BE2C (cell line): Measurements from ENCODE around the gene IGFBP6. TPM values are rescaled to one million over a fixed set of nuclear protein-coding genes. Genes with fewer than 3 reads are reported as not detected.

Source experiments
- DNase-seq: peaks from one replicate; pipeline ENCODE4 v3.0.0-alpha.2; 2020
- H3K27me3 ChIP-seq: fragments of 250-450 bp; sonication (Bioruptor Pico); 2 replicates; pipeline ENCODE4 v1.5.1; 2020; ENCODE audit warnings: mild to moderate bottlenecking
- H3K36me3 ChIP-seq: fragments of 250-450 bp; sonication (Bioruptor Pico); 2 replicates; pipeline ENCODE4 v1.5.1; 2020; ENCODE audit warnings: mild to moderate bottlenecking
- H3K4me1 ChIP-seq: fragments of 250-450 bp; sonication (Bioruptor Pico); 2 replicates; pipeline ENCODE4 v1.5.1; 2020
- H3K4me3 ChIP-seq: 2 replicates; pipeline ENCODE4 v1.5.1; 2011; ENCODE audit warnings: low read depth, low read length
- H3K9me3 ChIP-seq: fragments of 250-450 bp; sonication (Bioruptor Pico); 2 replicates; pipeline ENCODE4 v1.5.1; 2020
- polyA plus RNA-seq: library from polyadenylated mRNA; unstranded; fragments of >200 nt; gene quantifications from one replicate; pipeline ENCODE4 v1.2.1, GENCODE V29; 2012; ENCODE audit warnings: low read depth, missing spikeins; ENCODE audit not compliant: insufficient read length, insufficient read depth
- TF ChIP-seq, protein P1 (sequence below): IDR thresholded peaks from 2 replicates; pipeline ENCODE4 v1.5.1; 2012; ENCODE audit warnings: mild to moderate bottlenecking, low read depth, low read length

The IGFBP6 gene, protein sequence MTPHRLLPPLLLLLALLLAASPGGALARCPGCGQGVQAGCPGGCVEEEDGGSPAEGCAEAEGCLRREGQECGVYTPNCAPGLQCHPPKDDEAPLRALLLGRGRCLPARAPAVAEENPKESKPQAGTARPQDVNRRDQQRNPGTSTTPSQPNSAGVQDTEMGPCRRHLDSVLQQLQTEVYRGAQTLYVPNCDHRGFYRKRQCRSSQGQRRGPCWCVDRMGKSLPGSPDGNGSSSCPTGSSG
- not detected for polyA plus RNA-seq

DNA sequence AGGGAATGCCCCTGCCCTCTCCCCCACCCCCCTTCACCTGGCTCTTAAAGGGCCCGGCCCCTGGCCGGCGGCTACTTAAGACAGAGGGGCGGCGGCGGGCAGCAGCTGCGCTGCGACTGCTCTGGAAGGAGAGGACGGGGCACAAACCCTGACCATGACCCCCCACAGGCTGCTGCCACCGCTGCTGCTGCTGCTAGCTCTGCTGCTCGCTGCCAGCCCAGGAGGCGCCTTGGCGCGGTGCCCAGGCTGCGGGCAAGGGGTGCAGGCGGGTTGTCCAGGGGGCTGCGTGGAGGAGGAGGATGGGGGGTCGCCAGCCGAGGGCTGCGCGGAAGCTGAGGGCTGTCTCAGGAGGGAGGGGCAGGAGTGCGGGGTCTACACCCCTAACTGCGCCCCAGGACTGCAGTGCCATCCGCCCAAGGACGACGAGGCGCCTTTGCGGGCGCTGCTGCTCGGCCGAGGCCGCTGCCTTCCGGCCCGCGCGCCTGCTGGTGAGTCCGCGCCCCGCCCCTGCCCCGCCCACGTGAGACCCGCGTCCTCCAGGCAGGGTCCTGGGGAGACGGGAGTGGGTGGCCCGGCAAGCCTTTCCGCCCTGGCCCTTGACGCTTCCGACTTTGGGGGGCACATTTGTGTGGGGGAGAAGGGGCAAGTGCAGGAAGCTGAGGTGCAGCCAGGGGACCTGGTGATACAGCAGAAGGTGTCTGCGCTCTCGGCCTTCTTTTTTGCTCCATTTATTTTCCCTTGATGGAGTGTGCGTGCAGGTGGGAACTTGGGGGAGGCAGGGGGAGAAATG lies at the start of gene IGFBP6:
Gene IGFBP6, plus strand, starts transcription at position 104 of the 790 bp plus-strand sequence. Its CDS starts 51 bp downstream, at position 155.
- peak within 1 kb of the TSS; percentile 72 for H3K4me3 ChIP-seq
- H3K36me3 ChIP-seq: no peaks in the 10 kb centered on the region
- TF ChIP-seq, protein P1, sequence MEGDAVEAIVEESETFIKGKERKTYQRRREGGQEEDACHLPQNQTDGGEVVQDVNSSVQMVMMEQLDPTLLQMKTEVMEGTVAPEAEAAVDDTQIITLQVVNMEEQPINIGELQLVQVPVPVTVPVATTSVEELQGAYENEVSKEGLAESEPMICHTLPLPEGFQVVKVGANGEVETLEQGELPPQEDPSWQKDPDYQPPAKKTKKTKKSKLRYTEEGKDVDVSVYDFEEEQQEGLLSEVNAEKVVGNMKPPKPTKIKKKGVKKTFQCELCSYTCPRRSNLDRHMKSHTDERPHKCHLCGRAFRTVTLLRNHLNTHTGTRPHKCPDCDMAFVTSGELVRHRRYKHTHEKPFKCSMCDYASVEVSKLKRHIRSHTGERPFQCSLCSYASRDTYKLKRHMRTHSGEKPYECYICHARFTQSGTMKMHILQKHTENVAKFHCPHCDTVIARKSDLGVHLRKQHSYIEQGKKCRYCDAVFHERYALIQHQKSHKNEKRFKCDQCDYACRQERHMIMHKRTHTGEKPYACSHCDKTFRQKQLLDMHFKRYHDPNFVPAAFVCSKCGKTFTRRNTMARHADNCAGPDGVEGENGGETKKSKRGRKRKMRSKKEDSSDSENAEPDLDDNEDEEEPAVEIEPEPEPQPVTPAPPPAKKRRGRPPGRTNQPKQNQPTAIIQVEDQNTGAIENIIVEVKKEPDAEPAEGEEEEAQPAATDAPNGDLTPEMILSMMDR: no peak
- DNase-seq: peak; percentile 77
- no peaks in the 10 kb centered on the region for H3K9me3 ChIP-seq
- H3K27me3 ChIP-seq: no peaks in the 10 kb centered on the region
- peaks cover 7% of the 10 kb centered on the region for H3K4me1 ChIP-seq

DNA sequence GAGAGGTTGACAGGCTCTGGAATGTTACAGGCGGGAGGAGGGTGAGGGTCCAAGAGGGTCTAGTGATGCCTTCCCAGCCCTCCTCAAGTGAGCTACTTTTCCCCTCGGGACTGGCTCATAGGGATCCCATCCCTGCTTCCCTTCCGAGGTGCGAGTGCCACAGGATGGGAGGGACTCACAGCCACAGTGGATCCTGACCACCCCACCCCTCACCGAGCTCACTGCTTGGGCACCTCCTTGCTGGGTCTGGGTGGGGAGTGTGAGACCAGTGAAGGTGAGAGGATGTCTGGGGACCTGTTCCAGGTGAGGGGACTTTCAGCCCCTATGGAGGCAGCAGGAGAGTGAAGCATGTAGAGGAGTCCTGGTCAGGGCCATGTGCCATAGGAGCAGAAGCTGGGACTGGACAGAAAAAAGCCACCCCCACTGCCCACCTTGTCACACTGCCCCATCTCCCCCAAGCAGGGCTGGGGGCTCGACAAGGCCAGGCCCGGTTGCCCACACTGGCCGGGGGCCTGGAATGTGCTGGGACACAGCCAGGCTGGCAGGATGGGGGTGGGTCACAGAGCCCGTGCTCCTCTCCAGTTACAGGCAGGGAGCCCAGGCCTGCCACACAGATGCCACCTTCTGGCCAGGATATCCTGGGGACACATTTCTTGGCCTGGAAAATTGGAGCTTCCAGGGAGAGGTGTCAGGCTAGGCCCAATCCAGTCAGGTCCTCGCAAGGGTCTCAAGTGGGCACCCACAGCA lies 49.3 kb upstream of the IGFBP6 start:
- no peaks in the 10 kb centered on the region for H3K9me3 ChIP-seq
- H3K4me3 ChIP-seq: peak overlapping the region; percentile 46; the same call in 1 of the 2 replicates
- H3K4me1 ChIP-seq: peaks cover 28% of the 10 kb centered on the region
- no peaks in the 10 kb centered on the region for H3K27me3 ChIP-seq
- TF ChIP-seq, protein P1: peak; percentile 24; the same call in 1 of the 2 replicates
- DNase-seq: peak; percentile 49
- H3K36me3 ChIP-seq: peaks cover 6% of the 10 kb centered on the region; the same call in 1 of the 2 replicates

DNA sequence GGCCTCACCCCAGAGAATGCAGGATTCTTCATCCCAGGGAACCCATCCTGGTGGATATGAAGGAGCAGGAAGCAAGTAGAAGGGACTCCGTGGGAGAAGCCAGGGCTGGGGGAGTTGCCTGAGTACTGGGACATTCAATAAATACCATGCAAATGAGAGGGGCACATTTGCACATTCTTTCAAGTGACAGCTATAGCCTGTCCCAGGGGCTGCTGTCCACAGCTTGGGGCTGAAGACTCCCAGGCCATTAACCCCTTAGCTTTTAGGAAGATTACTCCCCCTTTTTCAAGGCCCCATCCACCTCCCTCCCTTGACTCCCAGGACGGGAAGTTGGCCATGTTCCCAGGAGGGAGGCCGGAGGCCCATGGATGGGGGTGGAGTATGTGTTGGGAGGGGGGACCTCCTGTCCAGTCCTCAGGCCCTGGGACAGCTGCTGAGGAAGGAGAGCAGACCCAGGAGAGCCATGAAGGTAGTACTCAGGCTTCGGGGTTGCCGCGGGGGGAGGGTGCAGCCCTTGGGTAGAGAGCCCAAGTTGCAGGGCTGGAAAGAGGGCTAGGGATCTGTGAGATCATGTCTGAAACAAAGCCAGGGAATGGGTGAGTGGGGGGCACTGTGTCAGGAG lies 48.6 kb upstream of the IGFBP6 start:
- H3K4me1 ChIP-seq: peaks cover 35% of the 10 kb centered on the region
- TF ChIP-seq, protein P1: no peak
- H3K36me3 ChIP-seq: no peaks in the 10 kb centered on the region; the same call in 1 of the 2 replicates
- DNase-seq: no peak
- no peak overlapping the region for H3K4me3 ChIP-seq
- H3K9me3 ChIP-seq: no peaks in the 10 kb centered on the region
- H3K27me3 ChIP-seq: no peaks in the 10 kb centered on the region

DNA sequence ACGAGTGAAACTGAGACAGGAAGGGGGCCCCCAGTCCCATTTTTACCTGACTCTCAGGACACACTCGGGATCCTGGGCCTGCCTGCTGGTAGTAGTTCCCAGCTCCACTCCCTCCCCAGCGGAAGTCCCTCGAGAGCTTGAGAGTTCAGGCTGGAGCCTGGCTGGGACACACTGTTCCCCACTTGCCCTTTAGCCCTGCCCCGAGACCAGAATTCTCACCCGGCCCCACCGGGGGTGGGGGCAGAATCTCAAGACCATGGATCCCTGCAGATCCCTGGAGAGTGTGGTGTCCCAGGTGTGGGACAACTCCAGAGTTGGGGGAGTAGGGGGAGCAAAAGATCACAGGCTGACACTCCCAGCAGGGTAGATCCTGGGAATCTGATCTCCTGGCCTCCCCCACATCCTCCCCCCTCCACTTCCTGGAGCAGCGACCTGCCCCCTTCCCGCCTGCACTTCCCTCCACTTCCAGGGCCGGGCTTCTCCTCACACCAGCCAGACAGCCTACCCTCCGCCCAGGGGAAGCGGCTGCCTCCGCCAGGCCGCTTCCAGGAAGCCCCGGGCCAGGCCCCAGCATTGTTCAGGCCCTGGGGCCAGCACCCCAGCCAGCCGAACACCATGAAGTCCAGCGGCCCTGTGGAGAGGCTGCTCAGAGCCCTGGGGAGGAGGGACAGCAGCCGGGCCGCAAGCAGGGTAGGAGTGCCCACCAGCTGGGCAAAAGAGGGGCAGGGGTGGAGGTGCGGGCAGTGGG lies 47.7 kb upstream of the IGFBP6 start, which contains the start of gene TNS2:
Gene TNS2, plus strand, starts transcription at position 495 of the 748 bp plus-strand sequence. Its CDS starts 121 bp downstream, at position 616.
- DNase-seq: peak; percentile 67
- H3K4me1 ChIP-seq: peaks cover 35% of the 10 kb centered on the region
- TF ChIP-seq, protein P1: no peak
- peak within 1 kb of the TSS; percentile 4 for H3K4me3 ChIP-seq
- no peaks in the 10 kb centered on the region for H3K27me3 ChIP-seq
- H3K36me3 ChIP-seq: no peaks in the 10 kb centered on the region
- H3K9me3 ChIP-seq: no peaks in the 10 kb centered on the region

DNA sequence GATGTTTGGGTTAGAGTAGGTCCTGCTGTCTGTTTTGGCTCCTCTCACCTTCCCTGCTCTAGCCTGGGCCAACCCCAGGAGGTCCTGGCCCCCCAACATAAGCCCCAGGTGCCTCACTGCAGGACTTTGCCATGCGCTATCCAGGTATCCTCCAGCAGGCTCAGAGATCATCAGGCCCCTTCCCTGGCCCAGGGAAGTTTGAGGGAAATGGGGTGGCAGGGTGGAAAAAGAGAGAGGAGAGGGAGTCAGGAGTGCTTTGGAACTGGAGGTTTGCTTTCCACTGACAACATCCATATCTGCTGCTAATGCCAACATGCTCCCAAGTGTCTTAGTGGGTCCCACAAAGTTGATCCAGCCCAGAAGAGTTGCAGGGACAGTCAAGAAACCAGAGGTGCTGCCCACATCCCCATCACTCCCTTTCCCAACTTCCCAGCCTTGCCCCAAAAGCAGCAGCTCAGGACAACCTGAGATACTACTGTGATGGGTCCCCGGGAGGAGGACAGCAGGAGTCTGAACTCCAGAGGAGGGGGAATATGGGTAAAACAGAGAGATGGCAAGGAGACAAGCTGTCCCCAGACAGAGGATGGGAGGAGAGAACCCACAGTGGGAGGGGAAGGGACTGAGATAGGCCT lies 46.9 kb upstream of the IGFBP6 start:
- Histone ChIP-seq H3K36me3 (no peaks in the 10 kb centered on the region), H3K4me1 (peaks cover 35% of the 10 kb centered on the region), H3K4me3 (peak overlapping the region; percentile 4; the same call in 1 of the 2 replicates), H3K9me3 (no peaks in the 10 kb centered on the region), H3K27me3 (no peaks in the 10 kb centered on the region)
- TF ChIP-seq, protein P1: no peak
- DNase-seq: no peak
